GM23338 (cell line): Measurements from ENCODE around the gene RPS25. TPM values are rescaled to one million over a fixed set of nuclear protein-coding genes. Genes with fewer than 3 reads are reported as not detected.

Source experiments
- ATAC-seq: fragments of 200-7000 bp; cut with Tn5 transposase; 3 replicates; pipeline ENCODE4 v1.9.1; 2020
- DNase-seq: peaks from one replicate; pipeline ENCODE4 v3.0.0-alpha.2; 2015; ENCODE audit warnings: low spot score
- H2AFZ ChIP-seq: fragments of 200-600 bp; sonication (generic); 2 replicates; pipeline ENCODE4 v1.8.0; 2016; ENCODE audit warnings: antibody characterized with exemption, mild to moderate bottlenecking, moderate library complexity
- H3F3A ChIP-seq: fragments of 200-600 bp; sonication (generic); replicated peaks from 2 replicates; pipeline ENCODE4 v1.8.0; 2017; ENCODE audit warnings: antibody characterized with exemption, mixed run types, low read depth
- H3K27ac ChIP-seq: fragments of 200-600 bp; sonication (generic); 2 replicates; pipeline ENCODE4 v1.6.1; 2016; ENCODE audit warnings: low read depth
- H3K27me3 ChIP-seq: fragments of 200-600 bp; sonication (generic); 2 replicates; pipeline ENCODE4 v1.8.0; 2016; ENCODE audit warnings: mild to moderate bottlenecking, mixed run types, moderate library complexity; ENCODE audit not compliant: insufficient read depth
- H3K36me3 ChIP-seq: fragments of 200-600 bp; sonication (generic); 2 replicates; pipeline ENCODE4 v1.8.0; 2016; ENCODE audit warnings: mild to moderate bottlenecking; ENCODE audit not compliant: insufficient read depth
- H3K4me1 ChIP-seq: fragments of 200-600 bp; sonication (generic); 2 replicates; pipeline ENCODE4 v1.8.0; 2016; ENCODE audit warnings: mild to moderate bottlenecking, moderate library complexity; ENCODE audit not compliant: insufficient read depth
- H3K4me2 ChIP-seq: fragments of 200-600 bp; sonication (generic); 2 replicates; pipeline ENCODE4 v1.7.1; 2017; ENCODE audit warnings: mixed run types
- H3K4me3 ChIP-seq: fragments of 200-600 bp; sonication (generic); 2 replicates; pipeline ENCODE4 v1.6.1; 2016; ENCODE audit warnings: mixed run types
- H3K79me2 ChIP-seq: fragments of 200-600 bp; sonication (generic); replicated peaks from 2 replicates; pipeline ENCODE4 v1.8.0; 2017; ENCODE audit warnings: mild to moderate bottlenecking; ENCODE audit not compliant: insufficient read depth
- H3K9me2 ChIP-seq: fragments of 200-600 bp; sonication (generic); 2 replicates; pipeline ENCODE4 v1.8.0; 2017; ENCODE audit not compliant: insufficient read depth
- H4K20me1 ChIP-seq: fragments of 200-600 bp; sonication (generic); replicated peaks from 2 replicates; pipeline ENCODE4 v1.8.0; 2017; ENCODE audit warnings: mild to moderate bottlenecking; ENCODE audit not compliant: insufficient read depth
- H3K27ac Mint-ChIP-seq: 2 replicates; pipeline ENCODE4 v1.8.0; 2020; ENCODE audit warnings: inconsistent platforms, mild to moderate bottlenecking, moderate library complexity, mixed read lengths
- H3K27me3 Mint-ChIP-seq: 3 replicates; pipeline ENCODE4 v1.8.0; 2022; ENCODE audit warnings: low read depth, mild to moderate bottlenecking, moderate library complexity, mixed read lengths, inconsistent platforms; ENCODE audit not compliant: insufficient read depth, poor library complexity
- H3K36me3 Mint-ChIP-seq: 3 replicates; pipeline ENCODE4 v1.8.0; 2021; ENCODE audit warnings: low read depth, mild to moderate bottlenecking, inconsistent platforms, moderate library complexity, mixed read lengths
- H3K4me1 Mint-ChIP-seq: 3 replicates; pipeline ENCODE4 v1.8.0; 2020; ENCODE audit warnings: mild to moderate bottlenecking, inconsistent platforms, mixed read lengths
- H3K4me3 Mint-ChIP-seq: 3 replicates; pipeline ENCODE4 v1.8.0; 2021; ENCODE audit warnings: moderate library complexity, mild to moderate bottlenecking, inconsistent platforms, mixed read lengths
- H3K9me3 Mint-ChIP-seq: 3 replicates; pipeline ENCODE4 v1.8.0; 2020; ENCODE audit warnings: moderate library complexity, mild to moderate bottlenecking, inconsistent platforms, mixed read lengths
- CREB1 ChIP-seq: fragments of 250-450 bp; sonication (Bioruptor Pico); IDR thresholded peaks from 2 replicates; pipeline ENCODE4 v1.5.0; 2020; ENCODE audit warnings: low read depth, mild to moderate bottlenecking, moderate library complexity
- polyA plus RNA-seq: library from polyadenylated mRNA; unstranded; fragments of >200 nt; fragmentation: Nextera tagmentation; extraction: Ambion mirVana; gene quantifications from 2 replicates; pipeline ENCODE4 v1.2.1, GENCODE V29; 2016
- total RNA-seq: library from RNA; depleted of rRNA; stranded (reverse); fragments of >200 nt; shearing (Covaris generic); gene quantifications from 2 replicates; pipeline ENCODE4 v1.2.3, GENCODE V29; 2014
- TF ChIP-seq, protein P1 (sequence below): fragments of 250-450 bp; sonication (Bioruptor Pico); IDR thresholded peaks from 2 replicates; pipeline ENCODE4 v1.5.0; 2020; ENCODE audit warnings: mild to moderate bottlenecking, moderate library complexity
- TF ChIP-seq, protein P2 (sequence below), 2 experiments: fragments of 200-600 bp in 1 of 2; sonication (generic) in 1 of 2; conservative IDR thresholded peaks; 2 replicates each; pipeline versions ENCODE4 v1.5.1 to v1.6.1; 2016 to 2017; ENCODE audit warnings: antibody characterized with exemption in 2 of 2, low read depth in 2 of 2, mild to moderate bottlenecking in 2 of 2, moderate library complexity in 1 of 2

The RPS25 gene
- total and polyA plus RNA-seq, 2 experiments from 2014 or later = 1,965 to 3,622 TPM

DNA sequence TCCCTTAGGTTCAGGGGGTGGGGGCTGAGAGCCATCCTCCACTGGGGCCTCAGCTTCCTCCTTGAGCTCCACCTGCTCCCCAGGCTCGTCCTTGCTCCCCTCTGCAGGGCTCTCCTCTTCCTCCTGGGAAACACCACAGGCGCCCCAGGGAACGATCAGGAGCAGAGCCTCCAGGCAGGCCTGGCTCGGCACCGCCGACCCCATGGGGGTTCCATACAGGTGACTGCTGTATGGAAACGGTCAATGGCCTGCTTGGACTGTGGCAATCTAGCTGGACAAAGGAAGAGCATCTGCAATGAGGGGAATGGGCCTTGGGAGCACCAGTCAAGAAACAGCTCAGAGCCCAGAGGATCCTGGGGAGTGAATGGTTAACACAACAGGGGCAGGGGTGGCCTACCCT lies 30.9 kb upstream of the RPS25 start:
- Mint-ChIP-seq H3K27ac (no peak overlapping the region), H3K4me1 (peaks cover 15% of the 10 kb centered on the region), H3K9me3 (no peaks in the 10 kb centered on the region), H3K4me3 (no peak overlapping the region), H3K36me3 (peaks cover 97% of the 10 kb centered on the region), H3K27me3 (peaks cover 13% of the 10 kb centered on the region)
- Histone ChIP-seq H3K36me3 (peaks cover 52% of the 10 kb centered on the region), H3K27ac (no peak overlapping the region), H3F3A (peaks cover 6% of the 10 kb centered on the region; the same call in 1 of the 2 replicates), H3K4me2 (no peak overlapping the region), H3K4me3 (no peak overlapping the region), H3K27me3 (no peaks in the 10 kb centered on the region), H3K9me2 (no peaks in the 10 kb centered on the region), H3K4me1 (peaks cover 13% of the 10 kb centered on the region), H4K20me1 (peaks cover 16% of the 10 kb centered on the region), H3K79me2 (peaks cover 12% of the 10 kb centered on the region), H2AFZ (no peak overlapping the region)
- TF ChIP-seq, protein P1, sequence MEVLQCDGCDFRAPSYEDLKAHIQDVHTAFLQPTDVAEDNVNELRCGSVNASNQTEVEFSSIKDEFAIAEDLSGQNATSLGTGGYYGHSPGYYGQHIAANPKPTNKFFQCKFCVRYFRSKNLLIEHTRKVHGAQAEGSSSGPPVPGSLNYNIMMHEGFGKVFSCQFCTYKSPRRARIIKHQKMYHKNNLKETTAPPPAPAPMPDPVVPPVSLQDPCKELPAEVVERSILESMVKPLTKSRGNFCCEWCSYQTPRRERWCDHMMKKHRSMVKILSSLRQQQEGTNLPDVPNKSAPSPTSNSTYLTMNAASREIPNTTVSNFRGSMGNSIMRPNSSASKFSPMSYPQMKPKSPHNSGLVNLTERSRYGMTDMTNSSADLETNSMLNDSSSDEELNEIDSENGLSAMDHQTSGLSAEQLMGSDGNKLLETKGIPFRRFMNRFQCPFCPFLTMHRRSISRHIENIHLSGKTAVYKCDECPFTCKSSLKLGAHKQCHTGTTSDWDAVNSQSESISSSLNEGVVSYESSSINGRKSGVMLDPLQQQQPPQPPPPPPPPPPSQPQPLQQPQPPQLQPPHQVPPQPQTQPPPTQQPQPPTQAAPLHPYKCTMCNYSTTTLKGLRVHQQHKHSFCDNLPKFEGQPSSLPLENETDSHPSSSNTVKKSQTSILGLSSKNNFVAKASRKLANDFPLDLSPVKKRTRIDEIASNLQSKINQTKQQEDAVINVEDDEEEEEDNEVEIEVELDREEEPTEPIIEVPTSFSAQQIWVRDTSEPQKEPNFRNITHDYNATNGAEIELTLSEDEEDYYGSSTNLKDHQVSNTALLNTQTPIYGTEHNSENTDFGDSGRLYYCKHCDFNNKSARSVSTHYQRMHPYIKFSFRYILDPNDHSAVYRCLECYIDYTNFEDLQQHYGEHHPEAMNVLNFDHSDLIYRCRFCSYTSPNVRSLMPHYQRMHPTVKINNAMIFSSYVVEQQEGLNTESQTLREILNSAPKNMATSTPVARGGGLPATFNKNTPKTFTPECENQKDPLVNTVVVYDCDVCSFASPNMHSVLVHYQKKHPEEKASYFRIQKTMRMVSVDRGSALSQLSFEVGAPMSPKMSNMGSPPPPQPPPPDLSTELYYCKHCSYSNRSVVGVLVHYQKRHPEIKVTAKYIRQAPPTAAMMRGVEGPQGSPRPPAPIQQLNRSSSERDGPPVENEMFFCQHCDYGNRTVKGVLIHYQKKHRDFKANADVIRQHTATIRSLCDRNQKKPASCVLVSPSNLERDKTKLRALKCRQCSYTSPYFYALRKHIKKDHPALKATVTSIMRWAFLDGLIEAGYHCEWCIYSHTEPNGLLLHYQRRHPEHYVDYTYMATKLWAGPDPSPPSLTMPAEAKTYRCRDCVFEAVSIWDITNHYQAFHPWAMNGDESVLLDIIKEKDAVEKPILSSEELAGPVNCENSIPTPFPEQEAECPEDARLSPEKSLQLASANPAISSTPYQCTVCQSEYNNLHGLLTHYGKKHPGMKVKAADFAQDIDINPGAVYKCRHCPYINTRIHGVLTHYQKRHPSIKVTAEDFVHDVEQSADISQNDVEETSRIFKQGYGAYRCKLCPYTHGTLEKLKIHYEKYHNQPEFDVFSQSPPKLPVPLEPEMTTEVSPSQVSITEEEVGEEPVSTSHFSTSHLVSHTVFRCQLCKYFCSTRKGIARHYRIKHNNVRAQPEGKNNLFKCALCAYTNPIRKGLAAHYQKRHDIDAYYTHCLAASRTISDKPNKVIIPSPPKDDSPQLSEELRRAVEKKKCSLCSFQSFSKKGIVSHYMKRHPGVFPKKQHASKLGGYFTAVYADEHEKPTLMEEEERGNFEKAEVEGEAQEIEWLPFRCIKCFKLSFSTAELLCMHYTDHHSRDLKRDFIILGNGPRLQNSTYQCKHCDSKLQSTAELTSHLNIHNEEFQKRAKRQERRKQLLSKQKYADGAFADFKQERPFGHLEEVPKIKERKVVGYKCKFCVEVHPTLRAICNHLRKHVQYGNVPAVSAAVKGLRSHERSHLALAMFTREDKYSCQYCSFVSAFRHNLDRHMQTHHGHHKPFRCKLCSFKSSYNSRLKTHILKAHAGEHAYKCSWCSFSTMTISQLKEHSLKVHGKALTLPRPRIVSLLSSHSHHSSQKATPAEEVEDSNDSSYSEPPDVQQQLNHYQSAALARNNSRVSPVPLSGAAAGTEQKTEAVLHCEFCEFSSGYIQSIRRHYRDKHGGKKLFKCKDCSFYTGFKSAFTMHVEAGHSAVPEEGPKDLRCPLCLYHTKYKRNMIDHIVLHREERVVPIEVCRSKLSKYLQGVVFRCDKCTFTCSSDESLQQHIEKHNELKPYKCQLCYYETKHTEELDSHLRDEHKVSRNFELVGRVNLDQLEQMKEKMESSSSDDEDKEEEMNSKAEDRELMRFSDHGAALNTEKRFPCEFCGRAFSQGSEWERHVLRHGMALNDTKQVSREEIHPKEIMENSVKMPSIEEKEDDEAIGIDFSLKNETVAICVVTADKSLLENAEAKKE (CRISPR knock-in tag) = no peak
- DNase-seq (no peak), ATAC-seq (no peak)

DNA sequence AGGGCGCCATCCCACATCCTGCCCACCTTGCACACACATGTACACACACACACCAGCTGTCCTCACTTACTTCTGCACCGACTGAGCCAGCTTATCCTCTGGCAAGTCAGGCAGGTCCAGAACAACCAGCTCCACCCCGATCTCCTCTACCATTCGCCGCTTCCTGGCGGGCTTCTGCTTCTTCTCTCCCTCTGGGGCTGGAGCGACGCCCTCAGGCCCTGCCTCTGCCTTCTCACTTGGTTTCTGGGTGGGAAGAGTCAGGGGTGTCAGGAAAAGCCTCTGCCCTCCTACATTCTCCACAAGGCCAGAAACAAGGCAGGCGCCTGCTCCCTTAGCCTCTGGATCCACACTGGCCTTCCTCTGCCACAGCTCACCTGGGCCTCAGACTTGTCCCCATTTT lies 30.5 kb upstream of the RPS25 start:
- H3K36me3 Mint-ChIP-seq = peaks cover 93% of the 10 kb centered on the region
- peaks cover 47% of the 10 kb centered on the region for H3K36me3 ChIP-seq
- H3K9me3 Mint-ChIP-seq = no peaks in the 10 kb centered on the region
- TF ChIP-seq CREB1 (CRISPR knock-in tag) = no peak
- TF ChIP-seq, protein P2, sequence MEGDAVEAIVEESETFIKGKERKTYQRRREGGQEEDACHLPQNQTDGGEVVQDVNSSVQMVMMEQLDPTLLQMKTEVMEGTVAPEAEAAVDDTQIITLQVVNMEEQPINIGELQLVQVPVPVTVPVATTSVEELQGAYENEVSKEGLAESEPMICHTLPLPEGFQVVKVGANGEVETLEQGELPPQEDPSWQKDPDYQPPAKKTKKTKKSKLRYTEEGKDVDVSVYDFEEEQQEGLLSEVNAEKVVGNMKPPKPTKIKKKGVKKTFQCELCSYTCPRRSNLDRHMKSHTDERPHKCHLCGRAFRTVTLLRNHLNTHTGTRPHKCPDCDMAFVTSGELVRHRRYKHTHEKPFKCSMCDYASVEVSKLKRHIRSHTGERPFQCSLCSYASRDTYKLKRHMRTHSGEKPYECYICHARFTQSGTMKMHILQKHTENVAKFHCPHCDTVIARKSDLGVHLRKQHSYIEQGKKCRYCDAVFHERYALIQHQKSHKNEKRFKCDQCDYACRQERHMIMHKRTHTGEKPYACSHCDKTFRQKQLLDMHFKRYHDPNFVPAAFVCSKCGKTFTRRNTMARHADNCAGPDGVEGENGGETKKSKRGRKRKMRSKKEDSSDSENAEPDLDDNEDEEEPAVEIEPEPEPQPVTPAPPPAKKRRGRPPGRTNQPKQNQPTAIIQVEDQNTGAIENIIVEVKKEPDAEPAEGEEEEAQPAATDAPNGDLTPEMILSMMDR (conservative IDR thresholded peaks at IDR 0.05; ENCODE audit: low read depth in 2 of 2) = no peak
- TF ChIP-seq, protein P1 (CRISPR knock-in tag) = no peak

More for the DNA sequence above, 30.5 kb upstream of the RPS25 start:
- peaks cover 13% of the 10 kb centered on the region for H4K20me1 ChIP-seq
- H3K4me1 ChIP-seq = peaks cover 13% of the 10 kb centered on the region
- no peak for ATAC-seq
- H2AFZ ChIP-seq = no peak overlapping the region
- H3K27ac ChIP-seq = no peak overlapping the region
- no peak overlapping the region for H3K4me2 ChIP-seq
- peaks cover 6% of the 10 kb centered on the region; the same call in 1 of the 2 replicates for H3F3A ChIP-seq
- H3K27ac Mint-ChIP-seq = no peak overlapping the region
- peaks cover 13% of the 10 kb centered on the region for H3K27me3 Mint-ChIP-seq
- no peak for DNase-seq
- H3K9me2 ChIP-seq = no peaks in the 10 kb centered on the region
- peaks cover 8% of the 10 kb centered on the region for H3K79me2 ChIP-seq
- no peak overlapping the region for H3K4me3 ChIP-seq
- peaks cover 15% of the 10 kb centered on the region for H3K4me1 Mint-ChIP-seq
- H3K4me3 Mint-ChIP-seq = no peak overlapping the region
- H3K27me3 ChIP-seq = no peaks in the 10 kb centered on the region
